Measurements from ENCODE around the gene USP46.

USP46 gene

GRCh38 chr4:52585379-52585778 lies 73.7 kb downstream of the USP46 start:
- Histone ChIP-seq H3K27me3 (ENCODE audit: insufficient read depth, poor library complexity, severe bottlenecking) (no peaks in the 10 kb centered on the region), H3K27ac (replicated peaks) (no peak overlapping the region), H3K4me3 (replicated peaks; ENCODE audit: insufficient read depth, low read length) (no peak overlapping the region)
- TF ChIP-seq POLR2AphosphoS5 (IDR thresholded peaks at IDR 0.05; ENCODE audit: low read depth): no peak
- no peak for TF ChIP-seq GABPA (IDR thresholded peaks at IDR 0.05; ENCODE audit: low read depth)
- TF ChIP-seq CTCF (IDR thresholded peaks at IDR 0.05; ENCODE audit: insufficient read depth, low read length): no peak
- no peak for TF ChIP-seq SPI1 (IDR thresholded peaks at IDR 0.05; ENCODE audit: borderline replicate concordance, low read depth)
- TF ChIP-seq, protein P1, sequence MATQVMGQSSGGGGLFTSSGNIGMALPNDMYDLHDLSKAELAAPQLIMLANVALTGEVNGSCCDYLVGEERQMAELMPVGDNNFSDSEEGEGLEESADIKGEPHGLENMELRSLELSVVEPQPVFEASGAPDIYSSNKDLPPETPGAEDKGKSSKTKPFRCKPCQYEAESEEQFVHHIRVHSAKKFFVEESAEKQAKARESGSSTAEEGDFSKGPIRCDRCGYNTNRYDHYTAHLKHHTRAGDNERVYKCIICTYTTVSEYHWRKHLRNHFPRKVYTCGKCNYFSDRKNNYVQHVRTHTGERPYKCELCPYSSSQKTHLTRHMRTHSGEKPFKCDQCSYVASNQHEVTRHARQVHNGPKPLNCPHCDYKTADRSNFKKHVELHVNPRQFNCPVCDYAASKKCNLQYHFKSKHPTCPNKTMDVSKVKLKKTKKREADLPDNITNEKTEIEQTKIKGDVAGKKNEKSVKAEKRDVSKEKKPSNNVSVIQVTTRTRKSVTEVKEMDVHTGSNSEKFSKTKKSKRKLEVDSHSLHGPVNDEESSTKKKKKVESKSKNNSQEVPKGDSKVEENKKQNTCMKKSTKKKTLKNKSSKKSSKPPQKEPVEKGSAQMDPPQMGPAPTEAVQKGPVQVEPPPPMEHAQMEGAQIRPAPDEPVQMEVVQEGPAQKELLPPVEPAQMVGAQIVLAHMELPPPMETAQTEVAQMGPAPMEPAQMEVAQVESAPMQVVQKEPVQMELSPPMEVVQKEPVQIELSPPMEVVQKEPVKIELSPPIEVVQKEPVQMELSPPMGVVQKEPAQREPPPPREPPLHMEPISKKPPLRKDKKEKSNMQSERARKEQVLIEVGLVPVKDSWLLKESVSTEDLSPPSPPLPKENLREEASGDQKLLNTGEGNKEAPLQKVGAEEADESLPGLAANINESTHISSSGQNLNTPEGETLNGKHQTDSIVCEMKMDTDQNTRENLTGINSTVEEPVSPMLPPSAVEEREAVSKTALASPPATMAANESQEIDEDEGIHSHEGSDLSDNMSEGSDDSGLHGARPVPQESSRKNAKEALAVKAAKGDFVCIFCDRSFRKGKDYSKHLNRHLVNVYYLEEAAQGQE (IDR thresholded peaks at IDR 0.05; ENCODE audit: insufficient replicate concordance, low read depth): no peak
- no peak for DNase-seq (ENCODE audit: low read depth in 1 of 2, low spot score in 1 of 2)

DNA sequence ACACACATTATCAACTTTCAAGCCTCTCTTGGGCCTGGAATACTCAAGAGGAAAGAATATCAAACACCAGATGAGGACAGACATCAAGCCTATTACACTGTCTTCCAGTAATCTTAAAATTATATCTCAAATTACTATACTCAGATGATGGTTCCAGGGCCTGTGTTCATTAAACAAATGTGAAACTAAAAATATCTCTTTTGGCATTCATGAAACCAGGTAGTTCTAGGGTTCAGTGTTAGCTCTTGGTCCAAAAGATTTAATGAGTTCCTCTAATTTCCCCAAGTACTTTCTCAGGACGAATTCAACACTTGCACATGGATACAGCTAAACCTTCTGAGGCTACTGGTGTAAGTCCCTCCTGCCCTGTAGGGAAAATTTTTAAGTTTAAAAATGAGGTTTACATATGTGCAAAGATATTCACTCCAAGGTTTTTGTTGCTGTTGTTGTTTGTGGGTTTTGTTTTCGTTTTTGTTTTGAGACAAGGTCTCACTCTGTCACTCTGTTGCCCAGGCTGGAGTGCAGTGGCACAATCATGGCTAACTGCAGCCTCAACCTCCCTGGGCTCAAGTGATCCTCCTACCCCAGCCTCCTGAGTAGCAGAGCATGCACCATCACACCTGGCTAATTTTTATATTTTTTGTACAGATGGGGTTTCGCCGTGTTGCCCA lies 79.4 kb downstream of the USP46 start:
- DNase-seq (ENCODE audit: low read depth in 1 of 2, low spot score in 1 of 2): no peak
- Histone ChIP-seq H3K4me3 (replicated peaks; ENCODE audit: insufficient read depth, low read length) (no peak overlapping the region), H3K27ac (replicated peaks) (no peak overlapping the region), H3K27me3 (ENCODE audit: insufficient read depth, poor library complexity, severe bottlenecking) (no peaks in the 10 kb centered on the region)
- TF ChIP-seq GABPA (IDR thresholded peaks at IDR 0.05; ENCODE audit: low read depth) (no peak), CTCF (IDR thresholded peaks at IDR 0.05; ENCODE audit: insufficient read depth, low read length) (no peak), POLR2AphosphoS5 (IDR thresholded peaks at IDR 0.05; ENCODE audit: low read depth) (no peak), SPI1 (IDR thresholded peaks at IDR 0.05; ENCODE audit: borderline replicate concordance, low read depth) (no peak)
- TF ChIP-seq, protein P1 (IDR thresholded peaks at IDR 0.05; ENCODE audit: insufficient replicate concordance, low read depth): no peak

DNA sequence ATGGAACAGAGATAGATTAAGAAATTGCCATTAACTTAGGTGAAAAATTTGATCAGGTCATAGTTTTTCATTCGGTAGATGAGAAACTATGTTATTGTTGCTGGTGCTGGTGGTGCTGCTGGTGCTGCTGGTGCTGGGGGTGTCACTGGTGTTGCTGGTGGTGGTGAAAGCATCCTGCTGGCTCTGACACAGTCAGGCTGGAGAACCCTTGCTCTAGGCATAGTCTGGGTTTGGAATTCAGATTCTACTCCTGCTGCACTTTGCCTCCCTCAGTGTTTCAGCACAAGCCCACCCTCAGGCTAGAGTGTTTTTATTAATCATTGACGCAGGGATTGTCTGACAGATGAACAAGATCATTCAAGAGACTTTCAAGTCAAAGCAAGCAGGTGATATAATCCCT lies 80.2 kb downstream of the USP46 start:
- no peak overlapping the region for H3K27ac ChIP-seq (replicated peaks)
- no peak overlapping the region for H3K4me3 ChIP-seq (replicated peaks; ENCODE audit: insufficient read depth, low read length)
- no peak for TF ChIP-seq GABPA (IDR thresholded peaks at IDR 0.05; ENCODE audit: low read depth)
- TF ChIP-seq POLR2AphosphoS5 (IDR thresholded peaks at IDR 0.05; ENCODE audit: low read depth): no peak
- TF ChIP-seq, protein P1 (IDR thresholded peaks at IDR 0.05; ENCODE audit: insufficient replicate concordance, low read depth): no peak
- TF ChIP-seq CTCF (IDR thresholded peaks at IDR 0.05; ENCODE audit: insufficient read depth, low read length): no peak
- TF ChIP-seq SPI1 (IDR thresholded peaks at IDR 0.05; ENCODE audit: borderline replicate concordance, low read depth): no peak
- no peak for DNase-seq (ENCODE audit: low read depth in 1 of 2, low spot score in 1 of 2)
- peaks cover 2% of the 10 kb centered on the region for H3K27me3 ChIP-seq (ENCODE audit: insufficient read depth, poor library complexity, severe bottlenecking)

Data from HL-60 (cell line).